H9 (cell line): ENCODE data around the gene IQGAP3. TPM values are rescaled to one million over a fixed set of nuclear protein-coding genes. Genes with fewer than 3 reads are reported as not detected.

Source experiments
- DNase-seq: peaks from one replicate; pipeline ENCODE4 v3.0.0-alpha.2; 2017
- H2AFZ ChIP-seq: one replicate; pipeline ENCODE4 v1.6.1; 2013; ENCODE audit warnings: mild to moderate bottlenecking, low read length, control low read depth, moderate library complexity
- H2AK5ac ChIP-seq: 2 replicates; pipeline ENCODE4 v1.6.1; 2013; ENCODE audit warnings: low read length, control low read depth, mixed read lengths; ENCODE audit not compliant: insufficient read length
- H2BK120ac ChIP-seq: one replicate; pipeline ENCODE4 v1.6.1; 2013; ENCODE audit warnings: low read depth, mild to moderate bottlenecking, low read length, control low read depth, inconsistent platforms; ENCODE audit not compliant: poor library complexity, severe bottlenecking
- H2BK12ac ChIP-seq: 2 replicates; pipeline ENCODE4 v1.6.1; 2013; ENCODE audit warnings: low read length, control low read depth, mixed read lengths, low read depth; ENCODE audit not compliant: insufficient read length
- H2BK15ac ChIP-seq: 2 replicates; pipeline ENCODE4 v1.6.1; 2013; ENCODE audit warnings: low read depth, low read length, control low read depth
- H2BK20ac ChIP-seq: one replicate; pipeline ENCODE4 v1.6.1; 2013; ENCODE audit warnings: low read depth, mild to moderate bottlenecking, low read length, control low read depth, inconsistent platforms; ENCODE audit not compliant: poor library complexity, severe bottlenecking
- H2BK5ac ChIP-seq: 2 replicates; pipeline ENCODE4 v1.6.1; 2013; ENCODE audit warnings: low read length, control low read depth, mixed read lengths; ENCODE audit not compliant: insufficient read length
- H3K14ac ChIP-seq: 2 replicates; pipeline ENCODE4 v1.6.1; 2013; ENCODE audit warnings: low read length, control low read depth; ENCODE audit not compliant: insufficient read depth
- H3K18ac ChIP-seq: 2 replicates; pipeline ENCODE4 v1.6.1; 2013; ENCODE audit warnings: low read depth, mild to moderate bottlenecking, mixed read lengths, low read length, control low read depth; ENCODE audit not compliant: insufficient read length
- H3K23ac ChIP-seq: 2 replicates; pipeline ENCODE4 v1.6.1; 2013; ENCODE audit warnings: low read length, control low read depth, mixed read lengths, low read depth; ENCODE audit not compliant: insufficient read length
- H3K23me2 ChIP-seq: 2 replicates; pipeline ENCODE4 v1.6.1; 2013; ENCODE audit warnings: low read depth, mild to moderate bottlenecking, mixed read lengths, low read length, control low read depth; ENCODE audit not compliant: insufficient read length, poor library complexity, severe bottlenecking
- H3K27ac ChIP-seq: 2 replicates; pipeline ENCODE4 v1.5.1; 2013; ENCODE audit warnings: low read length, control low read depth, mixed read lengths, low read depth; ENCODE audit not compliant: insufficient read length
- H3K27me3 ChIP-seq: 2 replicates; pipeline ENCODE4 v1.6.1; 2013; ENCODE audit warnings: low read length, control low read depth, inconsistent platforms; ENCODE audit not compliant: insufficient read depth
- H3K4ac ChIP-seq: 2 replicates; pipeline ENCODE4 v1.6.1; 2013; ENCODE audit warnings: low read depth, mild to moderate bottlenecking, control low read depth, inconsistent platforms, low read length, moderate library complexity
- H3K4me1 ChIP-seq: 2 replicates; pipeline ENCODE4 v1.6.1; 2013; ENCODE audit warnings: low read length, control low read depth, inconsistent platforms; ENCODE audit not compliant: insufficient read depth
- H3K4me2 ChIP-seq: 2 replicates; pipeline ENCODE4 v1.6.1; 2013; ENCODE audit warnings: low read length, control low read depth, mixed read lengths; ENCODE audit not compliant: insufficient read length, insufficient read depth
- H3K56ac ChIP-seq: 2 replicates; pipeline ENCODE4 v1.6.1; 2013; ENCODE audit warnings: low read depth, mild to moderate bottlenecking, mixed read lengths, low read length, control low read depth; ENCODE audit not compliant: insufficient read length
- H3K79me1 ChIP-seq: 2 replicates; pipeline ENCODE4 v1.6.1; 2013; ENCODE audit warnings: low read depth, mild to moderate bottlenecking, moderate library complexity, low read length, control low read depth, inconsistent platforms; ENCODE audit not compliant: insufficient read depth, poor library complexity, severe bottlenecking
- H3K79me2 ChIP-seq: 2 replicates; pipeline ENCODE4 v1.6.1; 2013; ENCODE audit warnings: low read length, control low read depth, inconsistent platforms; ENCODE audit not compliant: insufficient read depth
- H3K9ac ChIP-seq: 2 replicates; pipeline ENCODE4 v1.6.1; 2013; ENCODE audit warnings: low read length, control low read depth, mixed read lengths; ENCODE audit not compliant: insufficient read length; ENCODE audit errors: extremely low read depth
- H3K9me3 ChIP-seq: one replicate; pipeline ENCODE4 v1.6.1; 2013; ENCODE audit warnings: low read depth, low read length, inconsistent platforms; ENCODE audit not compliant: control insufficient read depth
- H3T11ph ChIP-seq: one replicate; pipeline ENCODE4 v1.6.1; 2013; ENCODE audit warnings: mild to moderate bottlenecking, low read length, control low read depth, inconsistent platforms
- H4K20me1 ChIP-seq: one replicate; pipeline ENCODE4 v1.6.1; 2013; ENCODE audit not compliant: control insufficient read depth, insufficient read length, insufficient read depth
- H4K5ac ChIP-seq: 2 replicates; pipeline ENCODE4 v1.6.1; 2013; ENCODE audit warnings: low read depth, mild to moderate bottlenecking, mixed read lengths, low read length, control low read depth; ENCODE audit not compliant: insufficient read length
- H4K8ac ChIP-seq: replicated peaks from 2 replicates; pipeline ENCODE4 v1.6.1; 2013; ENCODE audit warnings: low read length, control low read depth, mixed read lengths, low read depth; ENCODE audit not compliant: insufficient read length
- H4K91ac ChIP-seq: 2 replicates; pipeline ENCODE4 v1.6.1; 2013; ENCODE audit warnings: low read depth, mild to moderate bottlenecking, moderate library complexity, mixed read lengths, low read length, control low read depth; ENCODE audit not compliant: insufficient read length
- H3K27ac Mint-ChIP-seq, 3 experiments: 2 replicates in 2 of 3; 3 replicates in 1 of 3; pipeline ENCODE4 v1.8.0; 2020 to 2021; ENCODE audit warnings: mixed read lengths in 3 of 3, mild to moderate bottlenecking in 1 of 3, moderate library complexity in 1 of 3
- H3K27me3 Mint-ChIP-seq: 2 replicates; pipeline ENCODE4 v1.8.0; 2021; ENCODE audit warnings: low read depth, mild to moderate bottlenecking, moderate library complexity, mixed read lengths
- H3K36me3 Mint-ChIP-seq, 3 experiments: 2 replicates in 2 of 3; 3 replicates in 1 of 3; pipeline ENCODE4 v1.8.0; 2020 to 2021; ENCODE audit warnings: low read depth in 3 of 3, mixed read lengths in 3 of 3; ENCODE audit not compliant: insufficient read depth in 1 of 3
- H3K4me1 Mint-ChIP-seq, 2 experiments: 2 replicates each; pipeline ENCODE4 v1.8.0; 2020; ENCODE audit warnings: mixed read lengths in 2 of 2
- H3K4me3 Mint-ChIP-seq, 2 experiments: 2 replicates in 1 of 2; 3 replicates in 1 of 2; pipeline ENCODE4 v1.8.0; 2020 to 2021; ENCODE audit warnings: mild to moderate bottlenecking in 2 of 2, mixed read lengths in 2 of 2, moderate library complexity in 1 of 2
- H3K9me3 Mint-ChIP-seq, 2 experiments: 2 replicates in 1 of 2; 3 replicates in 1 of 2; pipeline ENCODE4 v1.8.0; 2020; ENCODE audit warnings: mild to moderate bottlenecking in 2 of 2, mixed read lengths in 2 of 2, moderate library complexity in 1 of 2
- WGBS: extraction: QIAGEN DNeasy Blood & Tissue Kit; methylation state at CpG from one replicate; pipeline ENCODE4 v1.1.7; 2013; ENCODE audit warnings: missing lambda C conversion rate, low lambda C conversion rate, mixed read lengths; ENCODE audit not compliant: insufficient read length; ENCODE audit errors: extremely low coverage; 5-methylcytosine and 5-hydroxymethylcytosine counted together
- total RNA-seq: library from RNA; stranded (reverse); gene quantifications from 2 replicates; pipeline ENCODE4 v1.2.1, GENCODE V29; 2021
- TF ChIP-seq, protein P1 (sequence below): fragments of 200-600 bp; sonication (generic); conservative IDR thresholded peaks from 3 replicates; pipeline ENCODE4 v1.8.0; 2021; ENCODE audit warnings: antibody characterized with exemption, mild to moderate bottlenecking

The IQGAP3 gene
- total RNA-seq, 1 experiment from 2014 or later, result 24.5 TPM

DNA sequence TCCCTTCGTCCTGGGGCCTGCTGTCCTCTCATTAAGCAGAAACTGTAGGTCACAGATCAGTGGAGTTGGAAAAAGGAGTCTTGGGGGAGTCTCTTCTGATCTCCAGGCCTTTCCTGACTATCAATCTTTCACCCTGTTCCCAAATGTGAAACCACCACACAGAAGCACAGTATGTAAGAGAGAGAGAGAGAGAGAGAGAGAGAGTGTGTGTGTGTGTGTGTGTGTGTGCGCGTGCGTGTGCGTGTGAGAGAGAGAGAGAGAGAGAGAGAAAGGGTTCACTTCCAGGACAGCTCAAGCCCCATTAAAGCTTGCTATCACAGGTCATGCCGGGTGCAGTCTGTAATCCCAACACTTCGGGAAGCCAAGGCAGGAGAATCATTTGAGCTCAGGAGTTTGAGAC, 5.7 kb upstream of the IQGAP3 start:
- H3K4me3 Mint-ChIP-seq, result no peak overlapping the region

More for the DNA sequence above, 5.7 kb upstream of the IQGAP3 start:
- H3K79me2 ChIP-seq, result no peaks in the 10 kb centered on the region
- H2AK5ac ChIP-seq, result no peak overlapping the region
- no peak for DNase-seq
- TF ChIP-seq, protein P1, sequence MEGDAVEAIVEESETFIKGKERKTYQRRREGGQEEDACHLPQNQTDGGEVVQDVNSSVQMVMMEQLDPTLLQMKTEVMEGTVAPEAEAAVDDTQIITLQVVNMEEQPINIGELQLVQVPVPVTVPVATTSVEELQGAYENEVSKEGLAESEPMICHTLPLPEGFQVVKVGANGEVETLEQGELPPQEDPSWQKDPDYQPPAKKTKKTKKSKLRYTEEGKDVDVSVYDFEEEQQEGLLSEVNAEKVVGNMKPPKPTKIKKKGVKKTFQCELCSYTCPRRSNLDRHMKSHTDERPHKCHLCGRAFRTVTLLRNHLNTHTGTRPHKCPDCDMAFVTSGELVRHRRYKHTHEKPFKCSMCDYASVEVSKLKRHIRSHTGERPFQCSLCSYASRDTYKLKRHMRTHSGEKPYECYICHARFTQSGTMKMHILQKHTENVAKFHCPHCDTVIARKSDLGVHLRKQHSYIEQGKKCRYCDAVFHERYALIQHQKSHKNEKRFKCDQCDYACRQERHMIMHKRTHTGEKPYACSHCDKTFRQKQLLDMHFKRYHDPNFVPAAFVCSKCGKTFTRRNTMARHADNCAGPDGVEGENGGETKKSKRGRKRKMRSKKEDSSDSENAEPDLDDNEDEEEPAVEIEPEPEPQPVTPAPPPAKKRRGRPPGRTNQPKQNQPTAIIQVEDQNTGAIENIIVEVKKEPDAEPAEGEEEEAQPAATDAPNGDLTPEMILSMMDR, result no peak
- Mint-ChIP-seq H3K27me3 (peaks cover 2% of the 10 kb centered on the region), H3K9me3 (no peaks in the 10 kb centered on the region), H3K27ac (0 out of 7 replicates have a peak overlapping the region, but pooled peaks of 1 of the 3 experiments have one; percentile 0), H3K4me1 (no peaks in the 10 kb centered on the region; a peak in 1 of 4 replicates), H3K36me3 (no peaks in the 10 kb centered on the region)
- H3K18ac ChIP-seq, result no peak overlapping the region
- H3K9ac ChIP-seq, result no peak overlapping the region
- H4K91ac ChIP-seq, result no peak overlapping the region
- H2BK120ac ChIP-seq, result no peak overlapping the region
- no peak overlapping the region for H3K4me2 ChIP-seq
- H3K4ac ChIP-seq, result no peak overlapping the region
- no peak overlapping the region for H3K14ac ChIP-seq
- no peaks in the 10 kb centered on the region for H3K4me1 ChIP-seq
- no peak overlapping the region for H3K23ac ChIP-seq
- no peak overlapping the region for H3T11ph ChIP-seq
- no peak overlapping the region for H2BK15ac ChIP-seq
- H2AFZ ChIP-seq, result no peak overlapping the region
- no CpG with 5 or more reads among the region's 7 CpGs for WGBS
- no peak overlapping the region for H2BK5ac ChIP-seq
- H3K79me1 ChIP-seq, result no peaks in the 10 kb centered on the region
- H3K23me2 ChIP-seq, result no peaks in the 10 kb centered on the region
- no peak overlapping the region for H2BK12ac ChIP-seq
- H4K5ac ChIP-seq, result no peak overlapping the region
- no peak overlapping the region for H3K56ac ChIP-seq
- H3K27ac ChIP-seq, result no peak overlapping the region
- H4K20me1 ChIP-seq, result no peaks in the 10 kb centered on the region
- no peaks in the 10 kb centered on the region for H3K27me3 ChIP-seq
- no peak overlapping the region for H4K8ac ChIP-seq
- H2BK20ac ChIP-seq, result no peak overlapping the region
- no peaks in the 10 kb centered on the region for H3K9me3 ChIP-seq
